Measurements from ENCODE around the gene AMOTL1. TPM values are rescaled to one million over a fixed set of nuclear protein-coding genes. Genes with fewer than 3 reads are reported as not detected.

Gene AMOTL1
- total and polyA plus RNA-seq, 2 of the 8 experiments (the other 6 are each of a cell fraction or from before 2014, with no cell fraction given), result 9.0 to 27.6 TPM

DNA sequence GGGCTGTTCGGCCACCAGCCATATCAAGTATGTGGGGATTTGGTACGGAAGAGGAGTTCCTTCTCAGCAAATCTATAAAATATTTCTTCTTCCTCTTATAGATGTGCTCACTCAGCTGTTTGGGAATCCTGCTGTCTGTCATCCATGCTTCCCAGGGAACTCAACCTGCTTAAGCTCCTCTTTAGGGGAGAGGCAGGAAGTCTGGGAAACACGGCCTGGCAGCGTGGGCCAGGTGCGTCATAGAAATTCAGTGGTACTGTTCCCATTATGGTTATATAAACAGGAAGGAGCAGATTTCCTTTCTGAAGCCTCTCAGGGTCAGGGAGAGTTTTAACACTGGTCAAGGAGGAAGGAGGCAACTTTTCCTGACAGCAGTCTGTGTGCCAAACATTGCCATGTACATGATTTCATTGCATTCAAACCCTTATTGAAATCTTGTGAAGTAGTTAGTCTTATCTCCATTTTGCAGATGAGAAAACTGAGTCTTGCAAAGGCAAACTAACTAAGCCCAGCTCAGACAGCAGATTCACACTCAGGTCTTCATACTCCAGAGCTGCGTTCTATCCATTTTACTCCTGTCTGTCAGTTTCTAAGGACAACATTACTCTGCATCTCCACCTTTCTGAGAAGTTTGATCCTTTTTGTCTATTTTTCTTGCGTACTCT is 35.4 kb upstream of the AMOTL1 start (continued):
- TF ChIP-seq RAD21 (IDR thresholded peaks at IDR 0.05 in 1 of 2, conservative IDR thresholded peaks at IDR 0.05 in 1 of 2; ENCODE audit: low read depth in 2 of 2, low read length in 2 of 2) (no peak), TEAD4 (IDR thresholded peaks at IDR 0.05; ENCODE audit: low read depth, low read length) (no peak), BACH1 (IDR thresholded peaks at IDR 0.05; ENCODE audit: low read length) (no peak), KDM1A (IDR thresholded peaks at IDR 0.05; ENCODE audit: borderline replicate concordance, low read length) (no peak), CBX5 (IDR thresholded peaks at IDR 0.05; ENCODE audit: low read depth, low read length) (no peak), GTF2F1 (IDR thresholded peaks at IDR 0.05; ENCODE audit: borderline replicate concordance, low read depth, low read length) (no peak)
